Measurements from ENCODE around the gene SIGLEC12. TPM values are rescaled to one million over a fixed set of nuclear protein-coding genes. Genes with fewer than 3 reads are reported as not detected.

Gene SIGLEC12
- total RNA-seq, 1 donor from 2014 or later = not detected

GRCh38 chr19:51509823-51510660 is 8.4 kb upstream of the SIGLEC12 start:
- no peak for TF ChIP-seq CTCF (conservative IDR thresholded peaks at IDR 0.05; ENCODE audit: low read depth, low read length)
- no peak for DNase-seq (ENCODE audit: low read depth)

GRCh38 chr19:51508059-51508733 is 6.6 kb upstream of the SIGLEC12 start:
- no peak for TF ChIP-seq CTCF (conservative IDR thresholded peaks at IDR 0.05; ENCODE audit: low read depth, low read length)
- no peak for DNase-seq (ENCODE audit: low read depth)
- no peak overlapping the region for H3K4me3 ChIP-seq (ENCODE audit: low read depth, low read length)

More at GRCh38 chr19:51509823-51510660, 8.4 kb upstream of the SIGLEC12 start:
- H3K4me3 ChIP-seq (ENCODE audit: low read depth, low read length) = no peak overlapping the region

- H3K4me3 ChIP-seq (ENCODE audit: low read depth, low read length) = no peak overlapping the region
- no peak for DNase-seq (ENCODE audit: low read depth)
- TF ChIP-seq CTCF (conservative IDR thresholded peaks at IDR 0.05; ENCODE audit: low read depth, low read length) = no peak
Measured at GRCh38 chr19:51507640-51508058, 6.0 kb upstream of the SIGLEC12 start.

- no peak for TF ChIP-seq CTCF (conservative IDR thresholded peaks at IDR 0.05; ENCODE audit: low read depth, low read length)
- DNase-seq (ENCODE audit: low read depth) = no peak
- H3K4me3 ChIP-seq (ENCODE audit: low read depth, low read length) = no peak overlapping the region
Measured at GRCh38 chr19:51507192-51507591, 5.6 kb upstream of the SIGLEC12 start.

GRCh38 chr19:51505904-51506303 is 4.3 kb upstream of the SIGLEC12 start:
- TF ChIP-seq CTCF (conservative IDR thresholded peaks at IDR 0.05; ENCODE audit: low read depth, low read length) = no peak
- H3K4me3 ChIP-seq (ENCODE audit: low read depth, low read length) = no peak overlapping the region
- DNase-seq (ENCODE audit: low read depth) = no peak

GRCh38 chr19:51503896-51504295 is 2.3 kb upstream of the SIGLEC12 start:
- no peak for DNase-seq (ENCODE audit: low read depth)

More at GRCh38 chr19:51503896-51504295, 2.3 kb upstream of the SIGLEC12 start:
- no peak overlapping the region for H3K4me3 ChIP-seq (ENCODE audit: low read depth, low read length)
- no peak for TF ChIP-seq CTCF (conservative IDR thresholded peaks at IDR 0.05; ENCODE audit: low read depth, low read length)
